ENCODE measurements around the gene TLX3. TPM values are rescaled to one million over a fixed set of nuclear protein-coding genes. Genes with fewer than 3 reads are reported as not detected.

TLX3 gene
- total RNA-seq, 1 donor from 2014 or later, result 0.51 TPM

DNA sequence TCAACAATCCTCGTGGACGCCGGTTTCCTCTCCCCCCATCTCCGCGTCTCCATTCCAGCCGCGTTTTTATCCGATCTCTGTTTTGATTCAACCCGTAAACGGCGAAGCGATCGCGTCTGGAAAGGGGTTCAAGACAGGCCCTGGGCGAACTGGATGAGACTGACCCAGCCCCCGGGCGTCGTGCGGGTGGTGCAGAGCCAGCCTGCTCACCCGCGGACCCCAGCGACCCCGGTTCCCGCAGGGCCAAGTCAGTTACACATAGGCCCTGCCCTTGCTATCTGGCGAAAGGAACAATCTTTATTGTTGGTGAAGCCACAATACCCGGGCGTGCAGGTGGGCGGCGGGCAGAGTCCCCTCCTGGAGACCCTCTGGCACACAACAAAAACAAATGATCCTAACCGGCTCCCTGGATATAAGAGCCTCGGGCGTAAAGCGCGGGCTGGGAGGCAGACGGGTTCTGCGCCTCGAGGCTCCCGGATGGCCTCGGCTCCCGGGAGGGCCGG lies 1.8 kb downstream of the TLX3 start:
- Mint-ChIP-seq H3K27me3 (ENCODE audit: low read depth) (peaks cover 92% of the 10 kb centered on the region), H3K36me3 (ENCODE audit: low read depth) (peaks cover 4% of the 10 kb centered on the region), H3K4me3 (peak overlapping the region; percentile 64), H3K4me1 (peaks cover 16% of the 10 kb centered on the region), H3K9me3 (no peaks in the 10 kb centered on the region), H3K27ac (ENCODE audit: unreplicated experiment) (no peak overlapping the region)
- TF ChIP-seq, protein P1, sequence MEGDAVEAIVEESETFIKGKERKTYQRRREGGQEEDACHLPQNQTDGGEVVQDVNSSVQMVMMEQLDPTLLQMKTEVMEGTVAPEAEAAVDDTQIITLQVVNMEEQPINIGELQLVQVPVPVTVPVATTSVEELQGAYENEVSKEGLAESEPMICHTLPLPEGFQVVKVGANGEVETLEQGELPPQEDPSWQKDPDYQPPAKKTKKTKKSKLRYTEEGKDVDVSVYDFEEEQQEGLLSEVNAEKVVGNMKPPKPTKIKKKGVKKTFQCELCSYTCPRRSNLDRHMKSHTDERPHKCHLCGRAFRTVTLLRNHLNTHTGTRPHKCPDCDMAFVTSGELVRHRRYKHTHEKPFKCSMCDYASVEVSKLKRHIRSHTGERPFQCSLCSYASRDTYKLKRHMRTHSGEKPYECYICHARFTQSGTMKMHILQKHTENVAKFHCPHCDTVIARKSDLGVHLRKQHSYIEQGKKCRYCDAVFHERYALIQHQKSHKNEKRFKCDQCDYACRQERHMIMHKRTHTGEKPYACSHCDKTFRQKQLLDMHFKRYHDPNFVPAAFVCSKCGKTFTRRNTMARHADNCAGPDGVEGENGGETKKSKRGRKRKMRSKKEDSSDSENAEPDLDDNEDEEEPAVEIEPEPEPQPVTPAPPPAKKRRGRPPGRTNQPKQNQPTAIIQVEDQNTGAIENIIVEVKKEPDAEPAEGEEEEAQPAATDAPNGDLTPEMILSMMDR (conservative IDR thresholded peaks at IDR 0.05), result no peak
- DNase-seq (ENCODE audit: low read depth, low spot score), result no peak

DNA sequence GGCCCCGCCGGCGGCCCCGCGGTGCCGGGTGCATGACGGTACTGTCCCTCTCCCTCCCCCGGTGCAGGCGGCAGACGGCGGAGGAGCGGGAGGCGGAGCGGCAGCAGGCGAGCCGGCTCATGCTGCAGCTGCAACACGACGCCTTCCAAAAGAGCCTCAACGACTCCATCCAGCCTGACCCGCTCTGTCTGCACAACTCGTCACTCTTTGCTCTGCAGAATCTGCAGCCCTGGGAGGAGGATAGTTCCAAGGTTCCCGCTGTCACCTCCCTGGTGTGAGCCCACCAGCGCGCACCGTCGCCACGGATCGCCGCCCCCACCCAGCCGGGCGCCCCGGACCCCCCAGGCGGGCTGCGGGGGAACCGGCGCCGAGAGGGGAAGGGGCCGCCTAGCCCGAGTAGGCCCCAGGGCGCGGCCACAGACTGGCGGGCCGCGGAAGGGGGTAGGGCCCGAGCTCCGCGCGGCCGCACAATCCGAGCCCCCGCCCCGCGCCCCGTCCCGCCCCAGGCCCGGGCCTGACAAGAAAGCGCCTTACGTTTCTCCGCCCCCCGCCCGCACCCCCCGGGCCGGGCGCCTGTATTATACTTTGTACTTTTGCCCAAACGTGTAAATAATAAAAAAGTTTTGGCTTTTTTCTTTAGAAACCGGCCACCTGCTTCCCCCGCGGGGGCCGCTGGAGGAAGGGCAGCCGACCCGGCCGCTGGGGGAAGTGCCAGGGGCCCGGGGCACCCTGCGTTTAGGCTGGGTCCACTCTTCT lies 2.5 kb downstream of the TLX3 start:
- Mint-ChIP-seq H3K9me3 (no peaks in the 10 kb centered on the region), H3K27ac (ENCODE audit: unreplicated experiment) (no peak overlapping the region), H3K36me3 (ENCODE audit: low read depth) (peaks cover 4% of the 10 kb centered on the region), H3K27me3 (ENCODE audit: low read depth) (peaks cover 92% of the 10 kb centered on the region), H3K4me1 (peaks cover 16% of the 10 kb centered on the region), H3K4me3 (no peak overlapping the region)
- TF ChIP-seq, protein P1 (conservative IDR thresholded peaks at IDR 0.05), result no peak
- DNase-seq (ENCODE audit: low read depth, low spot score), result peak; percentile 21

DNA sequence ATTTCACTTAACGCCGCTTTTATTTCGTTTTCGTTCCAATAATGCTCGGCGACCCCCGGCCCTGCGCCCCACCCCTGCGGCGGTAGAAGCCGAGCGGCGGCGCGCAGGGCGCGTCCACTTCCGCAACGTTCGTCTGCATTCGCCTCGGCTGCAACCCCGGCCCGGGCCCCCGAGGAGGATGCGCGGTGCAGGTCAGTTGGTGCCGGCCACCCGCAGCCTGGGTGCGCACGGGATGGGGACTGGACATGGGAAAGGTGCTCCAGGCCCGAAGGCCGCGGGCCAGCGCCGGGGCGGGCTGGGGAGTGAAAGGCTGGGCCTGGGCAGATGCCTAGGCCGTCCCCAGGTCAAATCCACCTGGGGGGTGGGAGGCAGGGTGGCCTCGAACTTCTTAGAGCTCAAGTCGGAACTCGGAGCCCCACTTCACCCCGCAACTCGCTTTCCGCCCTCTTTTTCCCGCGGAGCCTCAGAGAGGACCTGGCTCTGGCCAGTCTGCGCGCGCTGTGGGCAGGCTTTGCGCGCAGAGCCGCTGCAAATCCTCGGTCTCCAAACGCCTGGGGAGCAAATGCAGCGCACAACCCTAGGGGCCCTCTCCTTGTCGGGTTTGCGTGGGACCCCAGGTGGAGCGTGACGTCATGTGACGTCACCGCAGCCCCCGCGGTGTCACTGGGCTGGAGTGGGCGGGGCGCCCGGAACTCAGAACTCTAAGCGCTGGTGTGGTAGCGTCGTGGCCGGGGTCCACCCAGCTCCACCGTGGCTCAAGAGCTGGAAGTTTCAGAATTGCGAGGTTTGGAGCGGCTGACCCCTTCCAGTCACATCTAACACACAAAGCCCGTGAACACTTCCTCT lies 3.3 kb downstream of the TLX3 start:
- no peak for DNase-seq (ENCODE audit: low read depth, low spot score)
- peaks cover 4% of the 10 kb centered on the region for H3K36me3 Mint-ChIP-seq (ENCODE audit: low read depth)
- peak overlapping the region; percentile 60 for H3K4me3 Mint-ChIP-seq
- no peaks in the 10 kb centered on the region for H3K9me3 Mint-ChIP-seq
- H3K27me3 Mint-ChIP-seq (ENCODE audit: low read depth), result peaks cover 92% of the 10 kb centered on the region
- H3K27ac Mint-ChIP-seq (ENCODE audit: unreplicated experiment), result no peak overlapping the region
- TF ChIP-seq, protein P1 (conservative IDR thresholded peaks at IDR 0.05), result no peak
- peaks cover 16% of the 10 kb centered on the region for H3K4me1 Mint-ChIP-seq

DNA sequence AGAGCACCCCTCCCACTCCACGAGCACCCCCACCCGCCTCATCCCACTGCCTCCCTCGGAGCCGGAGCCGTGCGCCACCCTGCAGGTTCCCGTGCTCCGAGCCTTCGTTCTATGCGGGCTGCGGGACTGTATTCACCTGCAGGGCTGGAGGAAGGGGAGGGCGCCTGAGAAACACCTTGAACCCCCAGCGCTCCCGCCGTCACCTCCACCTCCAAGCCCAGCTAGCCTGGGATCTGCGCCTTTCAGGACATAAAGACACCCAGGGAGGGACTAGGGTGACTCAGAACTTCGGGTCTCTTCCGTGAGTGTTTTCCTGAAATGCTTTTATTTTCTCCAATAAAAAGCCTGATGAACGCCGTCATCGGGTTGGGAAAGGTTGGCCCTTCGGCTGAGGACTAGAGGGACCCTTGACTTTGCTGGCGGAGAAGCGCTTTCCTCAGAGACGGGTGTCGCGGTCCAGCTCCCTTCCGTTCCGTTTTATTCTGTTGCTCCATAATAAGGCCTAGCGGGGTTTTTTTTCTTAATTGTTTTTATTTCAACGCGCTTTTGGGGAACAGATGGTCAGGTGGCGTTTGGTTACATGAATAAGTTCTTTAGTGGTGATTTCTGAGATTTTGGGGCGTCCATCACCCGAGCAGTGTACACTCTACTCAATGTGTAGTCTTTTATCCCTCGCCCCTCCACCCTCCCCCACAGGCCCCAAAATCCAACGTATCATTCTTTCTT lies 4.6 kb downstream of the TLX3 start:
- Mint-ChIP-seq H3K36me3 (ENCODE audit: low read depth) (peaks cover 4% of the 10 kb centered on the region), H3K27me3 (ENCODE audit: low read depth) (peaks cover 93% of the 10 kb centered on the region), H3K9me3 (no peaks in the 10 kb centered on the region), H3K4me1 (peaks cover 16% of the 10 kb centered on the region), H3K4me3 (peak overlapping the region; percentile 73), H3K27ac (ENCODE audit: unreplicated experiment) (no peak overlapping the region)
- TF ChIP-seq, protein P1 (conservative IDR thresholded peaks at IDR 0.05), result no peak
- no peak for DNase-seq (ENCODE audit: low read depth, low spot score)

DNA sequence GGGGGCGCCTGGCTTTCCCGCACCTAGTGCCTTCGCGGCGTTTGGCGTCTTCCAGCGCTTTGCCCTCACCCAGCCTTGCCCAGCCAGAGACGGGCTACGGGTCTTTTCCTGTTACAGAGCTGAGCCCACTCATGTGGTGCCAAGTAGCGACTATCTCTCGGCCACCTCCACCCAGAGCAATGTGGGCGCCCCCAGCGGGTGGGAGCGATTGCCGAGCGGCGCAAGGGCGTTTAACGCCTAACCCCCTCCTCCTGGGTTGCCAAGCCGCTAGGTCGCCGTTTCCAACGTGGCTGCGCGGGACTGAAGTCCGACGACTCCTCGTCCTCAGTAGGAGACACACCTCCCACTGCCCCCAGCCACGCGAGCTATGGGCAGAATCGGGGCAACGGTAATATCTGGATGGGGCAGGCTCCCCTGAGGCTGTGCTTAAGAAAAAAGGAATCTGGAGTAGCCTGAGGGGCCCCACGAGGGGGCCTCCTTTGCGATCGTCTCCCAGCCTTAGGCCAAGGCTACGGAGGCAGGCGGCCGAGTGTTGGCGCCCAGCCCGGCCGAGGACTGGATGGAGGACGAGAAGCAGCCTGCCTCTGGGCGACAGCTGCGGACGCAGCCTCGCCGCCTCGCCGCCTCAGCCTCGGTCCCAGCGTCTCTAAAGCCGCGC lies 5.8 kb downstream of the TLX3 start:
- no peak overlapping the region for H3K4me3 Mint-ChIP-seq

More for the DNA sequence above, 5.8 kb downstream of the TLX3 start:
- no peak for DNase-seq (ENCODE audit: low read depth, low spot score)
- Mint-ChIP-seq H3K27ac (ENCODE audit: unreplicated experiment) (no peak overlapping the region), H3K9me3 (no peaks in the 10 kb centered on the region), H3K4me1 (peaks cover 11% of the 10 kb centered on the region), H3K27me3 (ENCODE audit: low read depth) (peaks cover 95% of the 10 kb centered on the region), H3K36me3 (ENCODE audit: low read depth) (peaks cover 4% of the 10 kb centered on the region)
- TF ChIP-seq, protein P1 (conservative IDR thresholded peaks at IDR 0.05), result no peak
